MM.1S (cell line): ENCODE results near the gene PKD1.

Experiments used
- DNase-seq: peaks from one replicate; pipeline ENCODE4 v3.0.0-alpha.2; 2015
- H2AFZ ChIP-seq: fragments of 300-600 bp; sonication (generic); 2 replicates; pipeline ENCODE4 v1.6.0; 2016; ENCODE audit warnings: antibody characterized with exemption, low read length
- H3F3A ChIP-seq: fragments of 300-600 bp; sonication (generic); 2 replicates; pipeline ENCODE4 v1.6.1; 2016; ENCODE audit warnings: mild to moderate bottlenecking, antibody characterized with exemption, low read length, moderate library complexity, mixed read lengths; ENCODE audit not compliant: insufficient read depth
- H3K27ac ChIP-seq: fragments of 300-600 bp; sonication (generic); 2 replicates; pipeline ENCODE4 v1.5.1; 2016; ENCODE audit warnings: mild to moderate bottlenecking, low read length
- H3K27me3 ChIP-seq: fragments of 300-600 bp; sonication (generic); replicated peaks from 2 replicates; pipeline ENCODE4 v1.6.0; 2016; ENCODE audit warnings: low read length; ENCODE audit not compliant: insufficient read depth
- H3K36me3 ChIP-seq: fragments of 300-600 bp; sonication (generic); replicated peaks from 2 replicates; pipeline ENCODE4 v1.6.1; 2016; ENCODE audit warnings: mild to moderate bottlenecking, low read length, mixed read lengths; ENCODE audit not compliant: insufficient read depth
- H3K4me1 ChIP-seq: fragments of 300-600 bp; sonication (generic); 2 replicates; pipeline ENCODE4 v1.6.1; 2016; ENCODE audit warnings: low read length, mixed read lengths
- H3K4me2 ChIP-seq: fragments of 300-600 bp; sonication (generic); 2 replicates; pipeline ENCODE4 v1.6.0; 2016; ENCODE audit warnings: low read depth, low read length
- H3K4me3 ChIP-seq: fragments of 300-600 bp; sonication (generic); 2 replicates; pipeline ENCODE4 v1.5.1; 2016; ENCODE audit warnings: low read length, mixed read lengths
- H3K79me2 ChIP-seq: fragments of 300-600 bp; sonication (generic); 2 replicates; pipeline ENCODE4 v1.6.1; 2016; ENCODE audit warnings: mixed run types, low read length, mixed read lengths
- H3K9ac ChIP-seq: fragments of 300-600 bp; sonication (generic); 2 replicates; pipeline ENCODE4 v1.6.1; 2016; ENCODE audit warnings: low read length, mixed read lengths
- H3K9me2 ChIP-seq: fragments of 300-600 bp; sonication (generic); replicated peaks from 2 replicates; pipeline ENCODE4 v1.6.1; 2016; ENCODE audit warnings: mild to moderate bottlenecking, low read length, mixed read lengths; ENCODE audit not compliant: insufficient read depth
- H3K9me3 ChIP-seq: fragments of 300-600 bp; sonication (generic); replicated peaks from 2 replicates; pipeline ENCODE4 v1.6.1; 2016; ENCODE audit warnings: mild to moderate bottlenecking, low read length, mixed read lengths; ENCODE audit not compliant: insufficient read depth
- H4K20me1 ChIP-seq: fragments of 300-600 bp; sonication (generic); 2 replicates; pipeline ENCODE4 v1.6.1; 2016; ENCODE audit warnings: mild to moderate bottlenecking, low read length, moderate library complexity, mixed read lengths; ENCODE audit not compliant: insufficient read depth
- CTCF ChIP-seq: fragments of 300-600 bp; sonication (generic); IDR thresholded peaks from 2 replicates; pipeline ENCODE4 v1.5.1; 2016; ENCODE audit warnings: antibody characterized with exemption, low read length, mixed read lengths
- EZH2 ChIP-seq: fragments of 300-600 bp; sonication (generic); optimal IDR thresholded peaks from 2 replicates; pipeline ENCODE3; 2017; ENCODE audit warnings: low read depth, mild to moderate bottlenecking, antibody characterized with exemption, low read length, mixed read lengths
- EZH2phosphoT487 ChIP-seq: fragments of 300-600 bp; sonication (generic); IDR thresholded peaks from 2 replicates; pipeline ENCODE4 v1.6.1; 2018; ENCODE audit warnings: antibody characterized with exemption, low read length

Gene PKD1

GRCh38 chr16:2086812-2087747 lies 48.6 kb downstream of the PKD1 start:
- no peaks in the 10 kb centered on the region for H3K79me2 ChIP-seq
- H3K9me2 ChIP-seq = no peaks in the 10 kb centered on the region
- no peaks in the 10 kb centered on the region for H3K9me3 ChIP-seq
- H3K36me3 ChIP-seq = no peaks in the 10 kb centered on the region
- no peaks in the 10 kb centered on the region for H3K27me3 ChIP-seq
- no peak overlapping the region for H3K4me2 ChIP-seq
- H3F3A ChIP-seq = no peaks in the 10 kb centered on the region
- DNase-seq = no peak
- H3K27ac ChIP-seq = no peak overlapping the region
- TF ChIP-seq CTCF (no peak), EZH2 (no peak), EZH2phosphoT487 (no peak)
- H3K4me1 ChIP-seq = no peaks in the 10 kb centered on the region
- no peaks in the 10 kb centered on the region for H4K20me1 ChIP-seq
- H3K9ac ChIP-seq = no peak overlapping the region
- H2AFZ ChIP-seq = no peak overlapping the region
- no peak overlapping the region for H3K4me3 ChIP-seq

GRCh38 chr16:2086106-2086742 lies 49.5 kb downstream of the PKD1 start:
- DNase-seq = no peak
- Histone ChIP-seq H2AFZ (no peak overlapping the region), H3F3A (no peaks in the 10 kb centered on the region), H3K27me3 (no peaks in the 10 kb centered on the region), H3K4me1 (no peaks in the 10 kb centered on the region), H3K79me2 (no peaks in the 10 kb centered on the region), H3K9ac (no peak overlapping the region), H3K9me2 (no peaks in the 10 kb centered on the region), H3K9me3 (no peaks in the 10 kb centered on the region), H3K4me3 (no peak overlapping the region), H4K20me1 (no peaks in the 10 kb centered on the region), H3K4me2 (no peak overlapping the region), H3K27ac (no peak overlapping the region), H3K36me3 (no peaks in the 10 kb centered on the region)
- no peak for TF ChIP-seq CTCF
- no peak for TF ChIP-seq EZH2
- TF ChIP-seq EZH2phosphoT487 = no peak

GRCh38 chr16:2085669-2086068 lies 50.0 kb downstream of the PKD1 start:
- H3K9me3 ChIP-seq = no peaks in the 10 kb centered on the region
- no peak overlapping the region for H3K4me2 ChIP-seq
- no peak overlapping the region for H3K4me3 ChIP-seq
- H3K4me1 ChIP-seq = no peaks in the 10 kb centered on the region
- no peak overlapping the region for H2AFZ ChIP-seq
- H3K9me2 ChIP-seq = no peaks in the 10 kb centered on the region
- H3K9ac ChIP-seq = no peak overlapping the region
- DNase-seq = no peak
- no peaks in the 10 kb centered on the region for H3F3A ChIP-seq
- H3K27me3 ChIP-seq = no peaks in the 10 kb centered on the region
- no peak overlapping the region for H3K27ac ChIP-seq
- H4K20me1 ChIP-seq = no peaks in the 10 kb centered on the region
- H3K36me3 ChIP-seq = no peaks in the 10 kb centered on the region
- no peak for TF ChIP-seq CTCF
- no peak for TF ChIP-seq EZH2phosphoT487
- TF ChIP-seq EZH2 = no peak
- H3K79me2 ChIP-seq = no peaks in the 10 kb centered on the region
